Measurements from ENCODE around the gene VMAC. TPM values are rescaled to one million over a fixed set of nuclear protein-coding genes. Genes with fewer than 3 reads are reported as not detected.
A peak's percentile ranks its signal among the peaks of the same experiment; 100 is the strongest.

Gene VMAC
- total RNA-seq, 1 donor from 2014 or later: 12.3 TPM

- no peaks in the 10 kb centered on the region for H3K9me3 Mint-ChIP-seq
- H3K27me3 Mint-ChIP-seq (ENCODE audit: low read depth): no peaks in the 10 kb centered on the region
- no peak for TF ChIP-seq CTCF (IDR thresholded peaks at IDR 0.05; ENCODE audit: unreplicated experiment)
- H3K4me3 Mint-ChIP-seq: no peak overlapping the region
- H3K27ac Mint-ChIP-seq: peak overlapping the region; percentile 3
- H3K36me3 Mint-ChIP-seq: peaks cover 5% of the 10 kb centered on the region
- H3K4me1 Mint-ChIP-seq: peaks cover 48% of the 10 kb centered on the region
- no peak for DNase-seq (ENCODE audit: low spot score in 2 of 2, unreplicated experiment in 2 of 2)
Observed at GRCh38 chr19:5947435-5947834, 42.8 kb downstream of the VMAC start.

GRCh38 chr19:5948752-5949564 lies 44.3 kb downstream of the VMAC start:
- Mint-ChIP-seq H3K27me3 (ENCODE audit: low read depth) (no peaks in the 10 kb centered on the region), H3K9me3 (no peaks in the 10 kb centered on the region), H3K4me1 (peaks cover 55% of the 10 kb centered on the region), H3K36me3 (peaks cover 5% of the 10 kb centered on the region), H3K4me3 (no peak overlapping the region), H3K27ac (peak overlapping the region; percentile 5)
- no peak for TF ChIP-seq CTCF (IDR thresholded peaks at IDR 0.05; ENCODE audit: unreplicated experiment)
- no peak for DNase-seq (ENCODE audit: low spot score in 2 of 2, unreplicated experiment in 2 of 2)

- no peak for TF ChIP-seq CTCF (IDR thresholded peaks at IDR 0.05; ENCODE audit: unreplicated experiment)
- peaks cover 64% of the 10 kb centered on the region for H3K4me1 Mint-ChIP-seq
- H3K27me3 Mint-ChIP-seq (ENCODE audit: low read depth): no peaks in the 10 kb centered on the region
- no peaks in the 10 kb centered on the region for H3K9me3 Mint-ChIP-seq
- no peak for DNase-seq (ENCODE audit: low spot score in 2 of 2, unreplicated experiment in 2 of 2)
- peaks cover 5% of the 10 kb centered on the region for H3K36me3 Mint-ChIP-seq
- no peak overlapping the region for H3K4me3 Mint-ChIP-seq
- no peak overlapping the region for H3K27ac Mint-ChIP-seq
Observed at GRCh38 chr19:5949792-5950305, 45.2 kb downstream of the VMAC start.

GRCh38 chr19:5950741-5951140 lies 46.1 kb downstream of the VMAC start:
- no peak for TF ChIP-seq CTCF (IDR thresholded peaks at IDR 0.05; ENCODE audit: unreplicated experiment)

GRCh38 chr19:5951338-5951861 lies 46.7 kb downstream of the VMAC start:
- Mint-ChIP-seq H3K4me1 (peaks cover 74% of the 10 kb centered on the region), H3K9me3 (no peaks in the 10 kb centered on the region), H3K27me3 (ENCODE audit: low read depth) (no peaks in the 10 kb centered on the region), H3K27ac (peak overlapping the region; percentile 81), H3K36me3 (peaks cover 4% of the 10 kb centered on the region), H3K4me3 (no peak overlapping the region)
- TF ChIP-seq CTCF (IDR thresholded peaks at IDR 0.05; ENCODE audit: unreplicated experiment): no peak
- no peak for DNase-seq (ENCODE audit: low spot score in 2 of 2, unreplicated experiment in 2 of 2)

More at GRCh38 chr19:5950741-5951140, 46.1 kb downstream of the VMAC start:
- peaks cover 4% of the 10 kb centered on the region for H3K36me3 Mint-ChIP-seq
- H3K27ac Mint-ChIP-seq: peak overlapping the region; percentile 81
- no peak for DNase-seq (ENCODE audit: low spot score in 2 of 2, unreplicated experiment in 2 of 2)
- peaks cover 69% of the 10 kb centered on the region for H3K4me1 Mint-ChIP-seq
- no peaks in the 10 kb centered on the region for H3K27me3 Mint-ChIP-seq (ENCODE audit: low read depth)
- no peak overlapping the region for H3K4me3 Mint-ChIP-seq
- no peaks in the 10 kb centered on the region for H3K9me3 Mint-ChIP-seq
